Keratinocyte (primary cell): ENCODE results near the gene SERPINB10. TPM values are rescaled to one million over a fixed set of nuclear protein-coding genes. Genes with fewer than 3 reads are reported as not detected.
"Not testable (repeated sequence)": the region's sequence is repeated elsewhere in the genome, so short reads cannot be mapped to it uniquely, and the experiment has no call there.

Source experiments
- DNase-seq: peaks from one replicate; pipeline ENCODE4 v3.0.0-alpha.2; 2011; ENCODE audit warnings: low read depth, missing footprints, low spot score
- FAIRE-seq: peaks from 2 replicates; lab custom pipeline; 2011; peaks lifted over from hg19 to GRCh38; lab: Jason Lieb, UNC
- H2AFZ ChIP-seq: 2 replicates; pipeline ENCODE4 v1.6.0; 2012; ENCODE audit warnings: low read length, control low read depth, inconsistent platforms; ENCODE audit not compliant: control insufficient read depth
- H3K27ac ChIP-seq: 2 replicates; pipeline ENCODE4 v1.5.1; 2011; ENCODE audit warnings: low read length; ENCODE audit not compliant: control insufficient read depth, insufficient read depth
- H3K27me3 ChIP-seq: 3 replicates; pipeline ENCODE4 v1.6.0; 2011; ENCODE audit warnings: low read length; ENCODE audit not compliant: control insufficient read depth, insufficient read depth; ENCODE audit errors: extremely low read depth
- H3K36me3 ChIP-seq, 2 experiments: 2 replicates in 1 of 2; 3 replicates in 1 of 2; pipeline ENCODE4 v1.5.1; 2011; ENCODE audit warnings: low read length in 2 of 2, mild to moderate bottlenecking in 1 of 2; ENCODE audit not compliant: control insufficient read depth in 2 of 2, insufficient read depth in 2 of 2; ENCODE audit errors: extremely low read depth in 1 of 2
- H3K4me1 ChIP-seq: 3 replicates; pipeline ENCODE4 v1.5.1; 2011; ENCODE audit warnings: low read length; ENCODE audit not compliant: control insufficient read depth, insufficient read depth; ENCODE audit errors: extremely low read depth
- H3K4me2 ChIP-seq: 3 replicates; pipeline ENCODE4 v1.6.0; 2011; ENCODE audit warnings: low read depth, low read length; ENCODE audit not compliant: control insufficient read depth, insufficient read depth; ENCODE audit errors: extremely low read depth
- H3K4me3 ChIP-seq, 3 experiments: fragments of 200-600 bp in 1 of 3; sonication (generic) in 1 of 3; 2 replicates in 2 of 3; 3 replicates in 1 of 3; pipeline ENCODE4 v1.5.1; 2011 to 2016; ENCODE audit warnings: low read length in 3 of 3, mild to moderate bottlenecking in 3 of 3, control low read depth in 2 of 3, inconsistent platforms in 1 of 3, low read depth in 1 of 3, mixed read lengths in 1 of 3, mixed run types in 1 of 3, moderate library complexity in 1 of 3; ENCODE audit not compliant: control insufficient read depth in 2 of 3, insufficient read depth in 2 of 3; ENCODE audit errors: extremely low read depth in 1 of 3
- H3K79me2 ChIP-seq: 2 replicates; pipeline ENCODE4 v1.6.0; 2012; ENCODE audit warnings: low read length; ENCODE audit not compliant: control insufficient read depth, insufficient read depth
- H3K9ac ChIP-seq: 3 replicates; pipeline ENCODE4 v1.6.0; 2011; ENCODE audit warnings: low read length; ENCODE audit not compliant: control insufficient read depth, insufficient read depth; ENCODE audit errors: extremely low read depth
- H3K9me1 ChIP-seq: 3 replicates; pipeline ENCODE4 v1.6.0; 2011; ENCODE audit warnings: low read length; ENCODE audit not compliant: control insufficient read depth, insufficient read depth; ENCODE audit errors: extremely low read depth
- H3K9me3 ChIP-seq: 2 replicates; pipeline ENCODE4 v1.5.1; 2012; ENCODE audit warnings: low read depth, low read length; ENCODE audit not compliant: control insufficient read depth
- H4K20me1 ChIP-seq: 3 replicates; pipeline ENCODE4 v1.6.0; 2011; ENCODE audit warnings: low read length; ENCODE audit not compliant: control insufficient read depth, insufficient read depth; ENCODE audit errors: extremely low read depth
- CTCF ChIP-seq, 3 experiments: IDR thresholded peaks in 1 of 3; conservative IDR thresholded peaks in 1 of 3; optimal IDR thresholded peaks in 1 of 3; 2 replicates in 2 of 3; 3 replicates in 1 of 3; pipeline versions ENCODE3 to v1.5.1; 2011; ENCODE audit warnings: low read length in 3 of 3, mild to moderate bottlenecking in 3 of 3, moderate library complexity in 2 of 3, control low read depth in 1 of 3, inconsistent platforms in 1 of 3; ENCODE audit not compliant: insufficient read depth in 2 of 3; ENCODE audit errors: extremely low read depth in 1 of 3
- EZH2 ChIP-seq: IDR thresholded peaks from one replicate; pipeline ENCODE4 v1.6.1; 2012; ENCODE audit warnings: inconsistent platforms, mild to moderate bottlenecking, low read length, moderate library complexity
- dilution Hi-C: fragments of 300-500 bp; cut with MboI; formaldehyde crosslinking; loops from one replicate; pipeline ENCODE4 v1.7.0; 2020; ENCODE audit warnings: low sequenced_read_pairs; ENCODE audit not compliant: extremely low pct_ligation_motif_present
- polyA plus RNA-seq, 5 experiments: library from polyadenylated mRNA; depleted of rRNA in 3 of 5; stranded (reverse) in 3 of 5; stranded (forward) in 1 of 5; unstranded in 1 of 5; fragments of >200 nt; gene quantifications; 1 replicate in 1 of 5; 2 replicates in 3 of 5; 3 replicates in 1 of 5; pipeline versions ENCODE4 v1.2.1 to v1.2.3, GENCODE V29; 2011 to 2012; ENCODE audit warnings: missing spikeins in 2 of 5, low read depth in 1 of 5, low replicate concordance in 1 of 5

SERPINB10 gene
- polyA plus RNA-seq, 1 donor (not counting 4 experiments of a cell fraction or from before 2014, with no cell fraction given): 10.1 TPM

GRCh38 chr18:63928331-63928730 lies 20.6 kb downstream of the SERPINB10 start:
- Histone ChIP-seq H3K27ac (no peak overlapping the region), H3K27me3 (no peaks in the 10 kb centered on the region), H3K9me1 (no peaks in the 10 kb centered on the region), H3K4me2 (no peak overlapping the region), H4K20me1 (no peaks in the 10 kb centered on the region), H3K4me3 (no peak overlapping the region), H2AFZ (no peak overlapping the region), H3K36me3 (no peaks in the 10 kb centered on the region), H3K4me1 (no peaks in the 10 kb centered on the region), H3K79me2 (no peaks in the 10 kb centered on the region), H3K9me3 (no peaks in the 10 kb centered on the region), H3K9ac (no peak overlapping the region)
- dilution Hi-C loops: no loop called here
- FAIRE-seq (no peak), DNase-seq (no peak)
- TF ChIP-seq EZH2 (no peak), CTCF (optimal IDR thresholded peaks at IDR 0.05 in 1 of 3, IDR thresholded peaks at IDR 0.05 in 1 of 3, conservative IDR thresholded peaks at IDR 0.05 in 1 of 3; ENCODE audit: extremely low read depth in 1 of 3, insufficient read depth in 2 of 3, low read length in 3 of 3) (no peak)

GRCh38 chr18:63929369-63929768 lies 21.6 kb downstream of the SERPINB10 start:
- H3K27ac ChIP-seq, FAIRE-seq, H3K9ac ChIP-seq, dilution Hi-C loops, DNase-seq, H3K4me3 ChIP-seq, H4K20me1 ChIP-seq, H3K9me3 ChIP-seq, H3K79me2 ChIP-seq, H3K4me1 ChIP-seq, H3K4me2 ChIP-seq, H3K9me1 ChIP-seq, H2AFZ ChIP-seq, H3K36me3 ChIP-seq, H3K27me3 ChIP-seq: not testable (repeated sequence)

GRCh38 chr18:63930773-63931354 lies 23.1 kb downstream of the SERPINB10 start:
- Histone ChIP-seq H3K9me3 (no peaks in the 10 kb centered on the region), H3K27me3 (no peaks in the 10 kb centered on the region), H3K4me2 (no peak overlapping the region), H3K9me1 (no peaks in the 10 kb centered on the region), H2AFZ (no peak overlapping the region), H3K79me2 (no peaks in the 10 kb centered on the region), H3K4me3 (no peak overlapping the region), H3K27ac (no peak overlapping the region), H3K36me3 (no peaks in the 10 kb centered on the region), H3K9ac (no peak overlapping the region), H3K4me1 (peaks cover 2% of the 10 kb centered on the region), H4K20me1 (no peaks in the 10 kb centered on the region)
- dilution Hi-C loops: no loop called here
- no peak for TF ChIP-seq CTCF (optimal IDR thresholded peaks at IDR 0.05 in 1 of 3, IDR thresholded peaks at IDR 0.05 in 1 of 3, conservative IDR thresholded peaks at IDR 0.05 in 1 of 3; ENCODE audit: extremely low read depth in 1 of 3, insufficient read depth in 2 of 3, low read length in 3 of 3)
- no peak for TF ChIP-seq EZH2
- no peak for DNase-seq
- FAIRE-seq: no peak
